ENCODE measurements around the gene FADD.
"Not testable (repeated sequence)": the region's sequence is repeated elsewhere in the genome, so short reads cannot be mapped to it uniquely, and the experiment has no call there.

FADD gene

DNA sequence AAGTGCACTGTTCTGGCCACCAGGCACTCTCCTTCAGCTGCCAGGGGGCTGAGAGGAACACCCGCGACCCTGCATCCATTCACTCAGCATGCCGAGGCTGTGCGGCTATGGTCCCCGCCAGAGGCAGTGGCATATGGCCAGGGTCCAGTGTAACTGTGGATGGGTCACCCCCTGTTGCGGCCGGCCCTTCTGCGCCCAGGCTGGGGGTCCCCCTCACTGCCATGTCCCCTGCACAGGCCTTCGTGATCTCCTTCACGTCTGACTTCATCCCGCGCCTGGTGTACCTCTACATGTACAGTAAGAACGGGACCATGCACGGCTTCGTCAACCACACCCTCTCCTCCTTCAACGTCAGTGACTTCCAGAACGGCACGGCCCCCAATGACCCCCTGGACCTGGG lies 20.8 kb upstream of the FADD start:
- no peak for DNase-seq

DNA sequence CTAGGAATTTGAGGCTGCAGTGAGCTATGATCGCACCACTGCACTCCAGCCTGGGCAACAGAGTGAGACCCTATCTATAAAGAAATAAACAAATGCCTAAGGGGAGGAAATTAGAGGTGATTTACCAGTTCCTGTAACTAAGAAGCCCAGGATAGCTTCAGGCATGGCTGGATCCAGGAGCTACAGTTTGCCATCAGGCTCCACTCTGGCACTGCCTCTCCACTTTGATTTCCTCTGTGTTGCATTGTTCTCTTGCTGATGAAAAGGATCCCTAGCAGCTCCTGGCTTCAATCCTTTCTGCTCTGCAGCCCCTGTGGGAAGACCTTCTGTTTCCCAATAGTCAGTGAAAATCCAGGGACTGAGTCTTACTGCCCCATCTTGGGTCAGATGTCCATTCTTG lies 20.1 kb upstream of the FADD start:
- DNase-seq: no peak

DNA sequence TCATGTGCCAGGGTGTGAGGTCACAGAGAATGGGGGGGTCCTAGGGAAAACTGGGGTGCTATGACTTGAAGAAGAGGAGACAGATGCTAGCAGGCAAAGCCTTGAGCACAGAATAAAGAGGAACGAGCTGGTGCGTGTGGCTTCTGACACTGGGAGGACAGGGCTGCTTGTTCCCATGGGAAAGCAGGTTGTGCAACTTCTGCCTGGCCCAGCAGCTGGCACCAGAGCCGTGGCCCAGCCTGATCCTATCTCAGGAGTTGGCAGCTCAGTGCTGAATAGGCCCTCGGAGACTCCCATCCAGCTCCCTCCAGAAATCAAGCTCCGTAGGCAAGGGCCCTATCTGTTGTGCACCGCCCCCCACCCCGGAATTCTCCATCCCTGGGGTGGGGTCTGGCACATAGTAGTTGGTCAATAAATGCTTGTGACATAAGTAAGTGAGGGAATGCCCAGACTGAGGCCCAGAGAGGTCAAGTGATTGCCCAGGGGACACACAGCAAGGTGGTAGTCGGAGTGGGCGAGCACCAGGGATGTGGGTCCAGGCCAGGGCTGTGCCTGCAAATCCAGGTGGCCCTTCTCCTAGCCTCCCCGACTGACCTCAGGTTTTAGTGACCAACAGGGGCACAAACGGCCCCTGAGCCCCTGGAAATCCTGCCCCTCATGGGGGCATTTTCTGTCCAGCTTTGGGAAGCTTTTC lies 19.5 kb upstream of the FADD start:
- DNase-seq: no peak

DNA sequence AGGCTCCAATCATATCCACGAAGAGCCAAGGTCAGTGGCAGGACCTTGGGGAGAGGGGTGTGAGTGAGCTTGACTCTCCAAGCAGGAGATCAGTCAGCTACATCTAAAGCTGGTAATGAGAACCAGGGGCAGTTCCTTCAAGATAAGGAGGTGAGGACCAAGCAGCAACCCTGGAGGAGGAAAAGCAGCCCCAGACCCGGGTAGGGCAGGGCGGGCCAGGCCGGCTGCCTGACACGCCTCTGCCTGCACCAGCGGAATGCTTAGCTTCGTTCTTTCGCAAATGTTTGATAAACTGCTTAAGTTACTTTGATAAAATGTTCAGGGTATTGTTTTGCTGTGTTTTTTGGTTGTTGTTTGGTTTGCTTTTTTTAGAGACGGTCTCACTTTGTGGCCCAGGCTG lies 18.7 kb upstream of the FADD start:
- no peak for DNase-seq

DNA sequence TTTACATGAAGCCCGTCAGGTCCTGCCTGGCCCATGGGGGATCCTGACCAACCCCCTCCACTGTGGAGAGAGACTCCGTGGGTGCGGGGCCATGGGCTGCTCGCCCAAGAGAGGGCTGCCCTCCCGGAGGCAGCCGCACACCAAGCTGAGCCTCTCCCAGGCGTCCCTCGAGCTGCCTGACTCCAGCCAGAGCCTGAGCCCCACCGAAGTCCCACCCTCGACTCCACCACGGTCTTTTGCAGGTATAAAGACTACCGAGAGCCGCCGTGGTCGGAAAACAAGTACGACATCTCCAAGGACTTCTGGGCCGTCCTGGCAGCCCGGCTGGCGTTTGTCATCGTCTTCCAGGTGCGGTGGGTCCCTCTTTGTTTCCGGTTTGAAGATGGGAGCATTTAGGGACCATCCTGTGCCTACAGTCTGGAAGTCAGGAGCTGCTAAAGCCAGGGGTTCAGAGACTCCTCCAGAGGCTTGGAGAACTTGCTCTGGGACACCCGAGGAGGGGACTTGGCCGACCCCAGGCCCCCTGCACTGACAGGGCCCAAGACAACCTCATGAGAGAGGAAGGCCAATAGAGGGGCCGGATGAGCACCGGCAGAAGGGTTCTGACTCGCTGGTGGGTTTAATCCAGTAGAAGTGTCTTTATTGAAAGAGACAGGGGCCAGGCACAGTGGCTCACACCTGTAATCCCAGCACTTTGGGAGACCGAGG lies 17.6 kb upstream of the FADD start:
- no peak for DNase-seq

DNA sequence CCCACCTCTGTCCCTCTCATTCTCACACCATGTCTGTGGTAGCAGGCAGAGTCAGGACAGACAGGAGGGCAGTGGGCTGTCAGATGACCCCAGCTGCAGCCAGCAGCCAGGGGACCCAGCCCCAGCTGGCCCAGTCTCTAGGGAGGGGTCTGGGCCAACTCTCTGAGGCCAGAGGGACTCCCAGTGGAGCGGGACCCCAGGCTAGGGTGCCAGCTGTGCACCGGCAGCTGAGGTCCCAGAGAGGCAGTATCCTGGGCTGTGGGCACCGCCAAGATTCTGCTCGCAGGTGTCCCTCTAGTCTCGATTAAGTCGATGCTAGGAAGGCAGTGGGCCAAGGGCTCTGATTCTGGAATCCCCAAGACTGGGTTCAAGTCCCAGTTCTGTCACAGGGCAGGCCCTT lies 16.7 kb upstream of the FADD start:
- DNase-seq: no peak

DNA sequence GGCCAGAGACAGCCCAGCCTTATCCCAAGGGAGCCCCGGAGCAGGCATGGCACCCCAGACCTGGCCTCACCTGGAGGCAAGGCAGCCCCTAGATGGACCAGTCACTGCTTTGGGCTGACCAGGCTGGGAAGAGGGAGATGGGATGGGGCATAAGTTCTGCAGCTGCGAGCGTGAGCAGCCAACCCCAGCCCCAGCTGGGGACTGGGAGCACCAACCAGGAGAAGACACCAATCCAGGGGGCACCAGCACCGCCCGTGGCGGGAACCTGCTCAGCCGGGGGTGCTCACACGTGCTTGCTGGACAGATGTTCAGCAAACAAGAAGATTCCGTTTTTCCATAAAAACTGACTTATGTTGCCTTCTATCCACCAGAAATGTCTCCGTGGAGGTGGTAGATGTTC lies 16.2 kb upstream of the FADD start:
- no peak for DNase-seq

DNA sequence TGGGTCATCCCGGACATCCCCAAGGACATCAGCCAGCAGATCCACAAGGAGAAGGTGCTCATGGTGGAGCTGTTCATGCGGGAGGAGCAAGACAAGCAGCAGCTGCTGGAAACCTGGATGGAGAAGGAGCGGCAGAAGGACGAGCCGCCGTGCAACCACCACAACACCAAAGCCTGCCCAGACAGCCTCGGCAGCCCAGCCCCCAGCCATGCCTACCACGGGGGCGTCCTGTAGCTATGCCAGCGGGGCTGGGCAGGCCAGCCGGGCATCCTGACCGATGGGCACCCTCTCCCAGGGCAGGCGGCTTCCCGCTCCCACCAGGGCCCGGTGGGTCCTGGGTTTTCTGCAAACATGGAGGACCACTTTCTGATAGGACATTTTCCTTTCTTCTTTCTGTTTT lies 15.3 kb upstream of the FADD start:
- no peak for DNase-seq

DNA sequence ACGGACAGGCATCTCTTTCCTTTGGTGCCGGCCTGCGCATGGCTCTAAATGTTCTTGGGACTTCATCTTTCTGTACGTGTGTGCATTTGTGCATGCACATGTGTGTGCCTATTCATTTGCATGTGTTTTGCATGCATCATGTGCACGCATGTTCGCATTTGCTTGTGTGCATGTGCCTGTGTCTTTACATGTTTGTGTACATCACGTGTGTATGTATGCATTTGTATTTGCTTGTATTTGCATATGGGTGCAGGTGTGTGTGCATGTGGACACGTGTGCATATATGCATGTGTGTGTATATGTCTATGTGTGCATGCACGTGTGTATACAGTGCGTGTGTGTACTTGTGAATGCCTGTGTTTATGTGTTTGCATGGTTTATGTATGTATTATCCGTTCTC lies 13.5 kb upstream of the FADD start:
- no peak for DNase-seq

DNA sequence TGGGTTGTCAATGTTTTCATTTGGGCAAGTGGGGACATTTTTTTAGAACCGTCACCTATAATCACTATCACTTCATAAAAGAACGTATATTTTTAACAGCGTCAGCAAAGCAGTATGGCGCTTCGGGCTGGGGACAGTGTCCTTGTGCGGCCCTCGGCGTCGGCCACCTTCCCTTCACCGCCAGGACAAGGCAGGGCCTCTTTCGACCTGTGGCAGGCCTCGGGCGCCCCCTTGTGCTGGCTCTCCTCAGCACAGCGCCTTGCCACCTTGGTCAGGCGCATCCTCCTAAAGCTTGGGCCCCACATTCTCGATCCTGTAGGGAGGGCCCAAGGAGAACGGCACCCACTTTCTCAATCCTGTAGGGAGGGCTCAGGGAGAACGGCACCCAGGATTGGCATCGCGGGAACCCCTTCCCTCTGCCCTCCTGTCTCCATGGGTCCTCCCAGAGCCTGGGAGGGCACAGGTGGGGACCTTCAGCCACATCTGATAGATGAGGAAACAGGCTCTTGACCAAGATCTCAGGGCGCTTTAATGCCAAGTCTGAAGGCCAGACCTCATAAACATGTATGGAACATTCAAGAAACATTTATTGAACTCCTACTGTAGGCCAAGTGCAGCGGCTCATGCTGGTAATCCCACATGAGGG lies 11.5 kb upstream of the FADD start:
- DNase-seq: peak; percentile 69 to 86 (median 74)

DNA sequence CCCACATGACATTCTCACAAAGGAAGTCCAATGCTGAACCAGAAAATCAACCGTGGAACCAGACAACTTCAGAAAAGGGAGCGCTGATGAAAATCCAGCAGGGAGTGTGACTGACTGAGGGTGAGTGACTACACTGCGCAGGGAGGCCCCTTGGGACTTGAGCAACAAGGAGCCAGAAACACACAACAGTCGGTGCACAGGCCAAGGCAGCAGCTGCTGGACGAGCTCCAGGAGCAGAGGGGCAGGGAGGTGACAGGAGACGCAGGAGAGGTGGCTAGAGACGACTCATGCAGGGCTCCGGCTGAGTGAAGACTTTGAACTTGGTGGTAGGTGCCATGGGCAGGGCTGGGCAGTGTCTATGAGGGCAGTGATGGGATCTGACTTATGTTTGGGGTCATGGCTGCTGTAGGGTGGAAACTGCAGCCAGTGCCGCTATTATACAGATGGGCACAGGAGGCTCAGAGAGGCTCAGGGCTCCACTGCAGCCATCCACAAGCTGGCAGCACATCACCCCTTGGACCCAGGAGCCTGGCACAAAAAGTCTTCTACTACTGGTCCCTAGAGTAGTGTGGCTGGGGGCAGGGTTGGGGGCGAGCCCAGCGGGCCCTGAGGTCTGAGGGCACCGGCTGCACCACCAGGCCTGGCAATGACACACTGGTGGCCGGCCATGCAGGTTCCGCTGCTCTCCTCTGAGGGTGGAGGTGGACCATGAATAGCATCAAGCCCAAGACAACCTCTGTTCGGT lies 10.3 kb upstream of the FADD start:
- DNase-seq: no peak

DNA sequence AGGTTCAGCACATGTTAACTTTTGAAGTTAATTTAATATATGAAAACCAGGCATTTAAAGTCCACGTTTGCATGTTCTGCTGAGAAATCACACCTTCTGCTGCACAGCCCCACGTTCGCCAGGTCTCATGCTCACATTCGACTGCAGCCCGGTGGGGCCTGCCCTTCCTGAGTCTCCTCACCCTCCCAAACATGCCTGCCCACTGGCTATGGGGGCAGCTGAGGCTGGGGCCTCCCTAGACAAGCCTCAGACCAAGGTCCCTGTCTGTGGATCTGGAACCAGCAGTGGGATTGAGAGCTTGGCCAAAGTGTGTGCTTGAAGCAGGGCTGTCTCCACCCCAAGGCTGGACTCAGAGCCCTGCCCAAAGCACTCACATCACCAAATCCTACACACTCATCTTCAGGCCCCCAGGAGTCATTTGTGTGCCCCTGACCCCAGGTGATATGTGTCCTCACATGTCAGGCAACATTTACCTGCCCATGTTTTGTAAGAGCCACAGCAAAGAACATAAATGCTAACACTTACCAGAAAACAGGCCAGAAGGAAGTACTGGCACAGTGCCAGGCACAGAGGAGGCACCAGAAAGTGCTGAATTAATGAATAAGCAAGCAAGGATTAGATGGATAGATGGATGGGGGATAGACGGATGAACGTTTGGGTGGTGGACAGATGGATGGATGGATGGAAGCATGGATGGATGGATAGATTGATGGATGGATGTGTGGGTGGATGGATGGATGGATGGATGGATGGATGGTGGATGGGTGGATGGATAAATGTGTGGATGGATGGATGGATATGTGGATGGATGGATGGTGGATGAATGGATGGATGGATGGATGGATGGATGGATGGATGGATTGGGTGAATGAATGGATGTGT lies 9.4 kb upstream of the FADD start:
- no peak for DNase-seq

DNA sequence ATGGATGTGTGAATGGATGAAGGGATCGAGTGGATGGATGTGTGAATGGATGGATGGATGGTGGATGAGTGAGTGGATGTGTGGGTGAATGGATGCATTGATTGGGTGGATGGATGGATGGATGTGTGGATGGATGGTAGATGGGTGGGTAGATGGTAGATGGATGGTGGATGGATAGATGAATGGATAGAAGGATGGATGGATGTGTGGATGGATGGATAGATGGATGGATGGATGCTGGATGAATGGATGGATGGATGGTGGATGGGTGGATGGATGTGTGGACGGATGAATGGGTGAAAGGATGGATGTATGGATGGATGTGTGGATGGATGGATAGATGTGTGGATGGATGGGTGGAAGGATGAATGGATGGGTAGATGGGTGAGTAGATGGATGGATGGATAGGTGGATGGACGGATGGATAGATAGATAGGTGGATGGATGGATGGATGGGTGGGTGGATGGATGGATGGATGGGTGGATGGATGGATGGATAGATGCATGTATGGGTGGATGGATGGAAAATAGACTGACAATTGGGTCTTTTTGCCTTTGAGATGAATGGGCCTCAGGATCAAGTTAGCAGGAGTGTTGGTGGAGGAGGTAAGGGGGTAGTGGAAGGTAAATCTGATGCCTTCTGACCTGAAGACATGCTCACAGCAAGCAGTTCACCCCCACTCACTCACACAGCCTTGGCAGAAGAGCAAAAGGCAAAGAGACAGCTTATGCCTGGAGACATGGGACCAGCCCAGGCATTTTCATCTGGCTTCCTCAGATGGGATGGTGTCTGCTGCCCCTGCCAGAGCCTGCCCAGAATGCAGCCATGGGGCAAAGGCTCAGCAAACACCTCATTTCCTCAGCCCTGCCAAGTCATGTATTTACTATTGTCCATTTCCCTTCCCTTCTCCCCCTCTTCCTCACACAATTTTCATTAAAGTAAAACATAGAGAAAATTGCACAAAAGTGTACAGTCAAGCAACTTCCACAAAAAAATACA lies 8.0 kb upstream of the FADD start:
- no peak for DNase-seq

DNA sequence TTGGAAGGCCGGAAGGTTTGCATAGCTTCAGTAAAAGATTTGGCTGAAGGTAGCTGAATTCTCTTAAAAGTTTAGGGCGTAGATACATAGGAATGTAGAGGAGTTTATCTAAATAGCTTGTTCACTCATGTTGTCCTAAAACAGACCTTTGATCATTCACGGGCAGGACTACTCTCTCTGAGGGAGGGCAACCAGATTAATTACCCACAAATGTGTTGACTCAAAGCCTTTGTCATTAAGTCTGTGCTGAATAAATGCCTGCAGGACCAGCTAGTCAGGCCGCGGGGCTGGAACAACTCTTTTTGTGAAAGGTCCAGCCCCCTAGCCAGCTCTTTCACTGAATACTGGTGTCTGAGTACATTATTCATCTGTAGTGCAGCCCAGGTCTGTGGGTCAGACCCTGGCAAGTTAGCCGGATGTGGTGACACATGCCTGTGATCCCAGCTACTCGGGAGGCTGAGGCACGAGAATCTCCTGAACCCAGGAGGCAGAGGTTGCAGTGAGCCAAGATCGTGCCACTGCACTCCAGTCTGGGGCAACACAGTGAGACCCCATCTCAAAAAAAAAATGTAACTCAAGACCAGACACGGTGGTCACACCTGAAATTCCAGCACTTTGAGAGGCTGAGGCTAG lies 2.8 kb upstream of the FADD start:
- no peak for DNase-seq

DNA sequence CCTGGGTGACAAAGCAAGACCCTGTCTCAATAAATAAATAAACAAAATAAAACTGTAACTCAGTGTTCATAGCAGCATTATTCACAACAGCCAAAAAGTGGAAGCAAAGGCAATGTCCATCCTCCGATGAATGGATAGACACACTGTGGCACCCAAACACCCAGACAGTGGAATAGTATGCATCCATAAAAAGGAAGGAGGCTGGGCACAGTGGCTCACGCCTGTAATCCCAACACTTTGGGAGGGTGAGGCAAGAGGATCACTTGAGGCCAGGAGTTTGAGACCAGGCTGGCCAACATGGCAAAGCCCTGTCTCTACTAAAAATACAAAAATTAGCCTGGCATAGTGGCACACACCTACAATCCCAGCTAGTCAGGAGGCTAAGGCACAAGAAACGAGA lies 2.0 kb upstream of the FADD start:
- not testable (repeated sequence) for DNase-seq

DNA sequence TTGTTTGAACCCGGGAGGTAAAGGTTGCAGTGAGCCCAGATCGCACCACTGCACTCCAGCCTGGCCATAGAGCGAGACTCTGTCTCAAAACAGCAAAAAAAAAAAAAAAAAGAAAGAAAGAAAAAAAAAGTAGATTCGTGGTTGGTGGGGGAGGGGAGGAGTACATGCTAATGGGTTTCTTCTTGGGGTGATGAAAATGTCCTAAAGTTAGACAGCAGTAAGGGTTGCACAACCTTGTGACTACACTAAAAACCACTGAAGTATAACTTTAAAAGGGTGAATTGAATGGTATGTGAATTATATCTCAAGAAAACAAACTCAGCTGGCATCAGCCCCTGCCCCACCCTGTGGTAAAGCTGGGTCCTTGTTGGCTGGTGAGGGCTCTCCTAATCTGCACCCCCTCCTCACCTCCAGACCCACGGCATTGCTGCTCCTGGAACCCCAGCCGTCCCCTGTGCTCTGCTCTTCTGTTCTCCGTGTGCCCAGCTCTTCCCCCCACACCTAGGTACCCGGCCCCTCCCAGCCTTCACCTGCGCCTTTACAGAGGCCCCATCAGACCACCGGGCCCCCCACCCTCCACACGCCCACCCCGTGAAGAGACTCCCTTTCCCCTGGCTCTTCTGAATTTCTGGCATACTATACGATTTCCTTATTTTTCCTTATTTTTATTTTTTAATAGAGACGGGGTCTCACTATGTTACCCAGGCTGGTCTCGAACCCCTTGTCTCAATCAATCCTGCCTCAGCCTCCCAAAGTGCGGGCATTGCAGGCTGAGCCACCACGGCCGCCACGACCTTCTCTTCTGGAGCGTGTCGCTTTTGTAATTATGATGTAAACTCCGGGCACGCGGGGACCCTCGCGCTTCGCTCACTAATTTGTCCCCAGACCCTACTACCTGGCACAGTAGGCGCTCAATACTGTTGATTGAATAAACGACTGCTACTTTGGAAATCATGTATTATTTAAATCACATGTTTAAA lies 924 bp upstream of the FADD start:
- DNase-seq: peak in 2 of 4 experiments; percentile 34 to 47

DNA sequence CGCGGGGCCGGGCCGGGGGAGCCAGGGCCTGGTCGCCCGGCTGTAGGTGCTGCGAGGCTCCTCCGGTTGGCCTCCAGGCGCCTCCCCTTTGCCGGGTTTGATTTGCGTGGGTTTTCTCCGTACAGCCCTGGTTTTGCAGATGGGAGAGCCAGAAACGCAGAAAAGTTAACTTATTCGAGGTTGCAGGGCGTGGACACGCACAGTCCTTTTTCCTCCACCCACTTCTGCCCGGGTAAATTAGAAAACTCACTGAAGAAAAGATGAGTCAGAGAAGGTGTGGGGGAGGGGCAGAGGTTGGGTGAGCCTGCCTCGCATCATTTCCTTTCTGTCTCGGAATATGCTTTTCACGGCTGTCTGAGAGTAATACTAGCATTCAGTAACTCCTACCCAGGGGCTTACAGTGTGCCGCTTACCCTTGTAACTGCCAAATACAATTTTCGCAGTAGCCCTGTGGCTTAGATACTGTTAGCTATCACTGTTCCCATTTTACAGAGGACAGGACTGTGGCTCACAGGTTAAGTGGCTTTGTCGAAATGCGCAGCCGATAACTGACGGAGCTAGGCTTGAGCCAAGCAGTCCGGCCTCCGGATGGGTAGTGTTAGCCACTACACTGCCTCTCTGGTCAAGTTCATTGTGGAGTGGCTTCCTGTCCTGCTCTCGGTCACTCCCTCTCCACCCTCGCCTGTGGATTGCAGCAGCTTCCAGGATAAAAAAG lies 812 bp downstream of the FADD start:
- DNase-seq: peak; percentile 80 to 87 (median 82)

DNA sequence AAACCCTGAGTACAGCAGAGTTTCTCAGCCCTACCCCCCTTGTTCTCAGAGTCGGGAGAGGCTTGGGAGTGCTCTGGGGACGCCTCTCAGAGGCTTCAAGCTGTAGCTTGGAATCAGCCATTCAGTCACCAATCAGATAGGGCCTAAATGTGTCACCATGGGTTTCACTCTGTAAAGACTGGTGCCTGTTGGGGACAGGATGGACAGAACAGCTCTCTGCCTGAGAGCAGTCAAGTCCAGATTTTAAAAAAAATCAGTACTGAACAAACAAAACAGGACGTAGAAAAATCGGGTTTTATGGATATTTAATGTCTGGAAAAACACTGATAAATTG lies 1.3 kb downstream of the FADD start:
- no peak for DNase-seq

Data from suppressor macrophage (primary cell).